ENCODE data around the gene TNF.
"Not testable (repeated sequence)": the region's sequence is repeated elsewhere in the genome, so short reads cannot be mapped to it uniquely, and the experiment has no call there.

Gene TNF

GRCh38 chr6:31544676-31545075 lies 30.7 kb upstream of the TNF start:
- no peak for DNase-seq

GRCh38 chr6:31545291-31545690 lies 30.1 kb upstream of the TNF start:
- no peak for DNase-seq

- peak; percentile 95 for DNase-seq
Measured at GRCh38 chr6:31546339-31546957, 28.9 kb upstream of the TNF start, which contains the start of gene ATP6V1G2. Gene ATP6V1G2, minus strand, starts transcription at chr6:31546608. Its CDS starts 49 bp downstream, at chr6:31546559.

- peak; percentile 99 for DNase-seq
Measured at GRCh38 chr6:31546958-31547726, 28.2 kb upstream of the TNF start, which contains the start of gene NFKBIL1. Gene NFKBIL1, plus strand, starts transcription at chr6:31547608. Its CDS starts 87 bp downstream, at chr6:31547695.

GRCh38 chr6:31547727-31548543 lies 27.4 kb upstream of the TNF start:
- DNase-seq, result no peak

- no peak for DNase-seq
Measured at GRCh38 chr6:31548544-31548873, 26.9 kb upstream of the TNF start.

- not testable (repeated sequence) for DNase-seq
Measured at GRCh38 chr6:31551371-31551770, 24.0 kb upstream of the TNF start.

- DNase-seq, result no peak
Measured at GRCh38 chr6:31556307-31556706, 19.1 kb upstream of the TNF start.

GRCh38 chr6:31557443-31558317 lies 17.7 kb upstream of the TNF start:
- DNase-seq, result no peak

- no peak for DNase-seq
Measured at GRCh38 chr6:31558318-31558625, 17.1 kb upstream of the TNF start.

GRCh38 chr6:31558631-31559500 lies 16.5 kb upstream of the TNF start:
- DNase-seq, result peak; percentile 53

GRCh38 chr6:31559606-31559957 lies 15.8 kb upstream of the TNF start:
- no peak for DNase-seq

GRCh38 chr6:31559958-31560696 lies 15.2 kb upstream of the TNF start:
- peak; percentile 34 for DNase-seq

- DNase-seq, result no peak
Measured at GRCh38 chr6:31560697-31561058, 14.7 kb upstream of the TNF start.

- DNase-seq, result no peak
Measured at GRCh38 chr6:31567531-31568370, 7.6 kb upstream of the TNF start.

- DNase-seq, result no peak
Measured at GRCh38 chr6:31568537-31568961, 6.8 kb upstream of the TNF start.

GRCh38 chr6:31569861-31570536 lies 5.4 kb upstream of the TNF start:
- DNase-seq, result no peak

- DNase-seq, result no peak
Measured at GRCh38 chr6:31572041-31572911, 3.1 kb upstream of the TNF start, which contains the start of gene LTA. Gene LTA, plus strand, starts transcription at chr6:31572289. Its CDS starts 454 bp downstream, at chr6:31572743.

Data from fibroblast of skin of abdomen (primary cell).